ENCODE measurements around the gene KCNQ1. TPM values are rescaled to one million over a fixed set of nuclear protein-coding genes. Genes with fewer than 3 reads are reported as not detected.

Gene KCNQ1
- polyA plus RNA-seq, 1 donor (not counting 4 experiments of a cell fraction or from before 2014, with no cell fraction given) = not detected

GRCh38 chr11:2867142-2867541, 422.3 kb downstream of the KCNQ1 start:
- TF ChIP-seq EZH2 (IDR thresholded peaks at IDR 0.05; ENCODE audit: low read length) (no peak), CTCF (optimal IDR thresholded peaks at IDR 0.05 in 1 of 3, IDR thresholded peaks at IDR 0.05 in 1 of 3, conservative IDR thresholded peaks at IDR 0.05 in 1 of 3; ENCODE audit: extremely low read depth in 1 of 3, insufficient read depth in 2 of 3, low read length in 3 of 3) (no peak)

DNA sequence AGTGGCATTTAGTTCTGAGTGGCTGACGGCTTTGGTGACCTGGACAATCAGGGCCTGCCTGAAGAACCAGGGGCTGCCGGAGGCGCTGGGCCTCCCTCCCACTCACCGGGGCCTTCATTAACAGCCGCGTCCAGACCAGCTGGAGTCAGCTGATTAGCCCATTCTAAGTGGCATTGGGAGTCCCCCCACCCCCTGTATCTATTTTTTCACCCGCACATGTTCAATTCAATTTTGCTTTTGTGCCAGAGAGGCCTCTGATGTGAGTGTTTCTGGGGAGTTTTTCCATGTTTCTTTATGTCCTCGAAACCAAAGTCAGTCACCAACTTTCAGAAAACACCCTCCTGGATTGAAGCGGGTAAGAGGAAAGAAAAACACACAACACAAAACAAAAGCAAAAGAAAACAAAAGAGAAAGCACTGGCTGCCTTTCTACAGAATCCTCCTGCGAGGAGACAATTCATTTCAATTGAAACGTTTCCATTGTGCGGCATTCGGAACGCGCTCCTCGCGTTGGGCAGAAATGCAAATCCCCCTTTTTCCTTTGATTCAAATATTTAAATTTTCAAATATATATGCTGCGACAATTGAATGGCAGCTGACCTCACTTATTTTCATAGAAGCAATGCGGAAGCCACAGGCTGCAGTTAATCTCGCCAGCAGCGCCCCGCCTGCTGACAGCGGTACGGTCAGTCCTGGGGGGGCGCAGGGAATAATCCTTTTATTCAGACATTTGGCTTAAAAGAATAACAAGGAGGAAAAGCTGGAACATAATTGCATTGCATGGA, 423.1 kb downstream of the KCNQ1 start:
- no peak for DNase-seq (ENCODE audit: low read depth, low spot score)
- peaks cover 68% of the 10 kb centered on the region for H3K27me3 ChIP-seq (ENCODE audit: control insufficient read depth, extremely low read depth, insufficient read depth, low read length)
- dilution Hi-C loops (cut with MboI; ENCODE audit: extremely low pct_ligation_motif_present, low sequenced_read_pairs) = no loop called here
- H3K4me1 ChIP-seq (ENCODE audit: control insufficient read depth, extremely low read depth, insufficient read depth, low read length) = no peaks in the 10 kb centered on the region
- H3K79me2 ChIP-seq (ENCODE audit: control insufficient read depth, insufficient read depth, low read length) = no peaks in the 10 kb centered on the region
- no peaks in the 10 kb centered on the region for H3K9me3 ChIP-seq (ENCODE audit: control insufficient read depth, low read depth, low read length)
- H3K4me2 ChIP-seq (ENCODE audit: control insufficient read depth, extremely low read depth, insufficient read depth, low read depth, low read length) = no peak overlapping the region
- no peak for FAIRE-seq
- no peak overlapping the region for H2AFZ ChIP-seq (ENCODE audit: control insufficient read depth, low read length)
- no peaks in the 10 kb centered on the region for H4K20me1 ChIP-seq (ENCODE audit: control insufficient read depth, extremely low read depth, insufficient read depth, low read length)
- TF ChIP-seq CTCF (optimal IDR thresholded peaks at IDR 0.05 in 1 of 3, IDR thresholded peaks at IDR 0.05 in 1 of 3, conservative IDR thresholded peaks at IDR 0.05 in 1 of 3; ENCODE audit: extremely low read depth in 1 of 3, insufficient read depth in 2 of 3, low read length in 3 of 3) (no peak), EZH2 (IDR thresholded peaks at IDR 0.05; ENCODE audit: low read length) (no peak)
- no peaks in the 10 kb centered on the region for H3K36me3 ChIP-seq (ENCODE audit: control insufficient read depth in 2 of 2, extremely low read depth in 1 of 2, insufficient read depth in 2 of 2, low read length in 2 of 2)
- H3K4me3 ChIP-seq (ENCODE audit: control insufficient read depth in 2 of 3, extremely low read depth in 1 of 3, insufficient read depth in 2 of 3, low read depth in 1 of 3, low read length in 3 of 3) = no peak overlapping the region
- H3K27ac ChIP-seq (ENCODE audit: control insufficient read depth, insufficient read depth, low read length) = no peak overlapping the region
- H3K9me1 ChIP-seq (ENCODE audit: control insufficient read depth, extremely low read depth, insufficient read depth, low read length) = no peaks in the 10 kb centered on the region
- H3K9ac ChIP-seq (ENCODE audit: control insufficient read depth, extremely low read depth, insufficient read depth, low read length) = no peak overlapping the region

More at GRCh38 chr11:2867142-2867541, 422.3 kb downstream of the KCNQ1 start:
- dilution Hi-C loops (cut with MboI; ENCODE audit: extremely low pct_ligation_motif_present, low sequenced_read_pairs) = no loop called here
- no peaks in the 10 kb centered on the region for H3K9me1 ChIP-seq (ENCODE audit: control insufficient read depth, extremely low read depth, insufficient read depth, low read length)
- no peaks in the 10 kb centered on the region for H3K79me2 ChIP-seq (ENCODE audit: control insufficient read depth, insufficient read depth, low read length)
- H2AFZ ChIP-seq (ENCODE audit: control insufficient read depth, low read length) = no peak overlapping the region
- no peak overlapping the region for H3K27ac ChIP-seq (ENCODE audit: control insufficient read depth, insufficient read depth, low read length)
- no peaks in the 10 kb centered on the region for H3K4me1 ChIP-seq (ENCODE audit: control insufficient read depth, extremely low read depth, insufficient read depth, low read length)
- no peak overlapping the region for H3K9ac ChIP-seq (ENCODE audit: control insufficient read depth, extremely low read depth, insufficient read depth, low read length)
- H3K4me3 ChIP-seq (ENCODE audit: control insufficient read depth in 2 of 3, extremely low read depth in 1 of 3, insufficient read depth in 2 of 3, low read depth in 1 of 3, low read length in 3 of 3) = no peak overlapping the region
- H4K20me1 ChIP-seq (ENCODE audit: control insufficient read depth, extremely low read depth, insufficient read depth, low read length) = no peaks in the 10 kb centered on the region
- H3K9me3 ChIP-seq (ENCODE audit: control insufficient read depth, low read depth, low read length) = no peaks in the 10 kb centered on the region
- H3K4me2 ChIP-seq (ENCODE audit: control insufficient read depth, extremely low read depth, insufficient read depth, low read depth, low read length) = no peak overlapping the region
- DNase-seq (ENCODE audit: low read depth, low spot score) (no peak), FAIRE-seq (no peak)
- peaks cover 74% of the 10 kb centered on the region for H3K27me3 ChIP-seq (ENCODE audit: control insufficient read depth, extremely low read depth, insufficient read depth, low read length)
- no peaks in the 10 kb centered on the region for H3K36me3 ChIP-seq (ENCODE audit: control insufficient read depth in 2 of 2, extremely low read depth in 1 of 2, insufficient read depth in 2 of 2, low read length in 2 of 2)

Measured in keratinocyte (primary cell).